Stimulated activated CD8-positive, alpha-beta memory T cell treated with anti-CD3 and anti-CD28 coated beads, Interleukin-2, amount 100 ng/mL, for 1 hour (primary cell): Measurements from ENCODE around the gene DYNLT2.
"Not testable (repeated sequence)": the region's sequence is repeated elsewhere in the genome, so short reads cannot be mapped to it uniquely, and the experiment has no call there.

ENCODE experiments used
- DNase-seq, 2 donors: peaks; one replicate each; pipeline ENCODE4 v3.0.0-alpha.2; 2020; ENCODE audit warnings: low read depth in 2 of 2

Gene DYNLT2

GRCh38 chr6:169783971-169784820 is 32.8 kb upstream of the DYNLT2 start:
- no peak for DNase-seq

GRCh38 chr6:169783401-169783800 is 32.0 kb upstream of the DYNLT2 start:
- no peak for DNase-seq

- no peak for DNase-seq
These were observed 31.6 kb upstream of the DYNLT2 start for GRCh38 chr6:169782966-169783365.

- no peak for DNase-seq
These were observed 29.3 kb upstream of the DYNLT2 start for GRCh38 chr6:169780571-169781091.

- no peak for DNase-seq
These were observed 28.5 kb upstream of the DYNLT2 start for GRCh38 chr6:169779896-169780295.

- DNase-seq, result no peak
These were observed 27.9 kb upstream of the DYNLT2 start for GRCh38 chr6:169779092-169779815.

GRCh38 chr6:169778646-169779045 is 27.3 kb upstream of the DYNLT2 start:
- DNase-seq, result no peak

- DNase-seq, result no peak
These were observed 26.5 kb upstream of the DYNLT2 start for GRCh38 chr6:169777896-169778295.

- DNase-seq, result no peak
These were observed 25.0 kb upstream of the DYNLT2 start for GRCh38 chr6:169776379-169776778.

GRCh38 chr6:169775321-169775720 is 23.9 kb upstream of the DYNLT2 start:
- no peak for DNase-seq

- DNase-seq, result no peak
These were observed 23.0 kb upstream of the DYNLT2 start for GRCh38 chr6:169774347-169774746.

GRCh38 chr6:169766921-169767736 is 15.8 kb upstream of the DYNLT2 start:
- no peak for DNase-seq

GRCh38 chr6:169766232-169766631 is 14.9 kb upstream of the DYNLT2 start:
- no peak for DNase-seq

- not testable (repeated sequence) for DNase-seq
These were observed 14.4 kb upstream of the DYNLT2 start for GRCh38 chr6:169765789-169766188.

GRCh38 chr6:169763881-169764280 is 12.5 kb upstream of the DYNLT2 start:
- DNase-seq, result no peak

GRCh38 chr6:169763308-169763707 is 11.9 kb upstream of the DYNLT2 start:
- DNase-seq, result no peak

GRCh38 chr6:169755162-169755561 is 3.8 kb upstream of the DYNLT2 start:
- DNase-seq, result no peak

- no peak for DNase-seq
These were observed 777 bp upstream of the DYNLT2 start for GRCh38 chr6:169752074-169752623.

GRCh38 chr6:169746556-169746955 is 4.8 kb downstream of the DYNLT2 start:
- no peak for DNase-seq

- DNase-seq, result no peak
These were observed 6.0 kb downstream of the DYNLT2 start for GRCh38 chr6:169745405-169745804.

- DNase-seq, result no peak
These were observed 10.0 kb downstream of the DYNLT2 start for GRCh38 chr6:169741344-169741743.
